ENCODE results near the gene COL23A1.
A peak's percentile ranks its signal among the peaks of the same experiment; 100 is the strongest.
"Not testable (repeated sequence)": the region's sequence is repeated elsewhere in the genome, so short reads cannot be mapped to it uniquely, and the experiment has no call there.

Gene COL23A1

GRCh38 chr5:178202541-178202940 is 387.7 kb downstream of the COL23A1 start:
- H3K27ac ChIP-seq, result peak overlapping the region; percentile 87
- no peak for TF ChIP-seq CTCF (conservative IDR thresholded peaks at IDR 0.05; ENCODE audit: low read depth)
- DNase-seq (ENCODE audit: low spot score), result no peak
- ChIA-PET CTCF (interaction anchor here (0.6 kb wide), 1 partner anchor 74 kb away, joined by 3 read pairs; no protein-coding TSS in a partner anchor), POLR2A (ENCODE audit: low non-redundant PET) (no interaction called here)

- POLR2A ChIA-PET (ENCODE audit: low non-redundant PET), result no interaction called here
- CTCF ChIA-PET, result interaction anchor here (0.7 kb wide), 1 partner anchor 58 kb away, joined by 3 read pairs; no protein-coding TSS in a partner anchor
- no peak for TF ChIP-seq CTCF (conservative IDR thresholded peaks at IDR 0.05; ENCODE audit: low read depth)
- no peak for DNase-seq (ENCODE audit: low spot score)
- H3K27ac ChIP-seq, result peak overlapping the region; percentile 87
Observed at GRCh38 chr5:178201927-178202235, 388.3 kb downstream of the COL23A1 start.

- CTCF ChIA-PET, result interaction anchor here (0.6 to 1.3 kb wide), 3 partner anchors 57 to 423 kb away, joined by 3 to 4 read pairs (median 3); no protein-coding TSS in a partner anchor
- peak overlapping the region; percentile 87 for H3K27ac ChIP-seq
- no peak for TF ChIP-seq CTCF (conservative IDR thresholded peaks at IDR 0.05; ENCODE audit: low read depth)
- POLR2A ChIA-PET (ENCODE audit: low non-redundant PET), result no interaction called here
- no peak for DNase-seq (ENCODE audit: low spot score)
Observed at GRCh38 chr5:178201221-178201926, 388.8 kb downstream of the COL23A1 start.

GRCh38 chr5:178199581-178200434 is 390.4 kb downstream of the COL23A1 start:
- peak overlapping the region; percentile 87 for H3K27ac ChIP-seq
- POLR2A ChIA-PET (ENCODE audit: low non-redundant PET), result no interaction called here
- TF ChIP-seq CTCF (conservative IDR thresholded peaks at IDR 0.05; ENCODE audit: low read depth), result no peak
- DNase-seq (ENCODE audit: low spot score), result peak; percentile 66
- CTCF ChIA-PET, result interaction anchor here (0.6 kb wide), 1 partner anchor 16 kb away, joined by 4 read pairs; no protein-coding TSS in a partner anchor

- TF ChIP-seq CTCF (conservative IDR thresholded peaks at IDR 0.05; ENCODE audit: low read depth), result no peak
- H3K27ac ChIP-seq, result peak overlapping the region; percentile 87; the same call in 1 of the 2 replicates
- no peak for DNase-seq (ENCODE audit: low spot score)
- ChIA-PET POLR2A (ENCODE audit: low non-redundant PET) (no interaction called here), CTCF (no interaction called here)
Observed at GRCh38 chr5:178198706-178199105, 391.5 kb downstream of the COL23A1 start.

GRCh38 chr5:178198151-178198550 is 392.0 kb downstream of the COL23A1 start:
- H3K27ac ChIP-seq; CTCF ChIA-PET; DNase-seq (ENCODE audit: low spot score); POLR2A ChIA-PET (ENCODE audit: low non-redundant PET): not testable (repeated sequence)
